ENCODE data around the gene RSPO3.

RSPO3 gene

GRCh38 chr6:127164565-127164964 lies 46.1 kb downstream of the RSPO3 start:
- DNase-seq, result no peak

DNA sequence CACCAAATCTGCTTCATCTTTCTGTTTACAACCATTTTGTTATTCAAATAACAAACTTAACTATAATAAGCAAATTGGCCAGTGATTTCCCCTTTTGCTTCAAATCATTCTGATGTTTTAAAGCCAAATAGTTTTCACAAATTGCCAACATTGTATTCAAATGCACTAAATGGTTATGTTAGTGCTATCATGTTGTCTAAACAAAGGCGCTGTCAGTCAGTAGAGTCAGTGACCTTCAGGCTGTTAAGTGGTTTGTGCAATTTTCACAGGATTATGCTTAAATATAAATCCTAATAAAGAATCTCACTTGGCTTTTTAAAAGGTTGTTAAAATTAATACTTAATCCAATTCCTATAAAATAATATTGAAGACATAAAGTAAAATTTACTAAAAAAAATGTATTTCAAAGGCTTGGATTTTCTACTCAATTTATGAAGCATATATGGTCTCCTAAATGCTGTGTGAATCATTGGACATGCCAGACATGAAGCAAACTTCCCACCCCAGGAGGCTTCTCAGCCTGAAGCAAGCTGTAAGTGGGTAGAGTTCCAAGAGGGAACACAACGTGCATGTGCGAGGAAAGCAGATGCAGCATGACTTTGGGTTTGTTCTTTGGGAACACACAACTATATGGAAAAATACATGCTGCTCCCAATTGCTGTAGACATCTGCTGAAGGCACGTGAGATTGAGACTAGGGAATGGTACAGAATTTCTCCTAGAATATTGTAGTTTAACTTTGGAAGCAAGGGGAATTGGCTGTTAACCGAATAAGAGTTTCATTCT lies 54.9 kb downstream of the RSPO3 start:
- no peak for DNase-seq

- DNase-seq, result no peak
Measured at GRCh38 chr6:127176146-127176545, 57.7 kb downstream of the RSPO3 start.

GRCh38 chr6:127177030-127177922 lies 58.8 kb downstream of the RSPO3 start:
- DNase-seq, result no peak

DNA sequence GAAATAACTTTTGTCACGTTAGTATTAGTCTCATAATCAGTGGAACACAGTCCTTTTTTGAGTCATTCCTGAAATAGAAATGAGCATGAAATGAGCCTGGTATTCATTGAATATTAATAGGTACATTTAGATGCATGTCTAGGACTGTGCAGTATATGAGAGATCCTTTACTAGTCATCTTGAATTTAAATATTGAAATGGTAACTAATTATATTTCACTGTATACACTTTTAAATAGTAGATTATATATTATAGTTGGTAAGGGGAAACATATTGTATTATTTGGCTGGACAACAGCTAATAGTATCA lies 59.4 kb downstream of the RSPO3 start:
- no peak for DNase-seq

GRCh38 chr6:127178746-127179145 lies 60.3 kb downstream of the RSPO3 start:
- no peak for DNase-seq

DNA sequence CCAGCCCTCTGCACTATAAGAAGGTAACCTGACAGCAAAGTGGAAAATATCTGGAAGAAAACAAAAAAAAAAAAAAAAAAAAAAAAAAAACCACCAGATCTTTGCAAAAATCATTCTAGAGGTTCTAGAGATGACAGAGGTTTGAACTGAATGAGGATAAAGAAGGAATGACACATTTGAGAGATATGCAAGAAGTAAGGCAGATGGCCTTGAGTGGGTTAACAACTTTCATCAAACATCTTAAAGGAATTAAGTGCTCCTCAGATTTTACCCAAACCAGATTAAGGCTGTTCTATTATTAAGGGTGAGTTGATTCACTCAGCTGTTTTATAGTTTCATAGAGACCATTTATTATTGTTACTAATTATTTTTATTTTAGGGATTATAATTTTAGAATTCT lies 62.0 kb downstream of the RSPO3 start:
- DNase-seq, result no peak

DNA sequence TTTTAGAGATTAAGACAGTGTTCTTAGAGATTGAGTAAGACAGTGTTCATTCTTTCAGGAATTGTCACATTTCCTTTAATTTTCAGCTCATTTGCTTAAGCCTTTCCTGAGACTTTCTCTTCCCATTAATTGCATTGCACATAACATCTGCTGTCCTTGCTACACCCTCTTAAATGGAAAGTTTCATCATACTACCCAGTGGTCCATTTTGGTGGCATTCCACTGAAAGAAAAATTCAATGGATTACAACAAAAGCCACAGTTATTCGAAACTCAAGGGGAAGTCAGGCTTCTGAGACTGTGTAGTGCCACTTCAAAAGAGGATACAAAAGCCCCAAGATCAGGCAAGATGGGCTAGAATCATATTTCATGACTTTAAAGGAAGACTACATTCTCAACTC lies 64.0 kb downstream of the RSPO3 start:
- no peak for DNase-seq

GRCh38 chr6:127185437-127185995 lies 67.0 kb downstream of the RSPO3 start:
- DNase-seq, result no peak

GRCh38 chr6:127186889-127187288 lies 68.4 kb downstream of the RSPO3 start:
- DNase-seq, result no peak

DNA sequence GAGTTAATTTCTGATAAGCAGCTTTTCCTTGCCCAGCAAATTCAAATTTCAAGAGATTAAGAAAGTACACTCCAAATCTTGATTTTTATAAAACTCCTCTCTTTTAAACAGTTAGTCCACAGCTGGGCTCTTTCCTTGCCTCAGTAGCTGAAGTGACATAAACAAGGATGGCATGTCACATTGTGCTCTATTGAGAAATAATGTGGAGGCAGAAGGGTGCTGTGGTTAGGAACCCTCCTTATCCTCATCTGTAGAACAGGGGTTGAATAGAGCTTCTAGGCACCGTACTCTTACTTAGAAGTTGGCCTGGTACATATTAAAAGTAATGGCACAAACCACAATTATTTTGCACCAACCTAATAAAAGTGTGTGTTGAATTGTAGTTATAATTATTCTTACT lies 70.3 kb downstream of the RSPO3 start:
- no peak for DNase-seq

DNA sequence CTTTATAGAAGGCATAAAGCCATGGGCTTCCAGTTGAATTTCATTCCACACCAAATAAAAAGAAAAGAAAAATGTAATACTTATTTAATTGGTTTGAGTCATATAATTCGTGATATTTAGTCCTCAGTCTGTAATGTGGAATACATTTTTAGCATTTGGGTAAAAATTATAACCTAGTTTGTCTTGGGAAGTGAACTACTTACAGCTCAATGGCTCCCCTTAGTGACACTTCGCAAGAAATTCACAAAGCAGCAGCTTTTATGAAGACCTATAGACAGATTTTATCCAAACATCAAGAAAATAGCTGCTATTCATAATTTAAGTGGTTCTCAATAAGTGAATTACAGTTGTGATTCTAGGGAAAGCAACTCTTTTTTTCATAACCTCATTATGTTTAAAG lies 72.1 kb downstream of the RSPO3 start:
- DNase-seq, result no peak

- DNase-seq, result no peak
Measured at GRCh38 chr6:127191716-127192115, 73.2 kb downstream of the RSPO3 start.

DNA sequence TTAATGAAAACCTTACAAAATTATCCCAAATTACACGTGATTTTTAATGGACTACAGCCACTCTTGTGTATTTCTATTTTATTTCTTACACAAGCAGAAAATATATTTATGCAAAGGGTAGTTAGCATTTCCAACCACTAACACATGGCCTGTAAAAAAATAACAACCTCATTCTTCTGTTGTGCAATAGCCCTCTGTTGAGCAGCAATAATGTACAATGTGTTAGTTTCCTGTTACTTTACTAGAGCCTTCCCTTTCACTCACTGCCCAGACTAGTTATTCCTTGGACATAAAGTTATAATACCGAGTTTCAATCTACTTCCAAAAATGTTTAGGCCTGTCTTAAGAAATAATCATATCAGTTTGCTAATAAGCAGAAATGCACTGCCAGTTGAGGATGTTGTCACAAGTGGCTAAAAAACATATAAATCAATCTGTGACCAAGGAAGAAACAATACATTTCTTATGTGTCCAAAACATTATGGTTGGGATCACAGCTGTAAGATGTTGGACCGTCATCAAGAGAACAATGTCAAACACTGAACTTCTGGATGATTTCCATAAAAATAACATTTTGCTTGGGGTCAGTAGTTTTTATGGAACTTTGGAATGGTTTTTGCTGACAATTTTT lies 74.6 kb downstream of the RSPO3 start:
- no peak for DNase-seq

- no peak for DNase-seq
Measured at GRCh38 chr6:127195833-127196232, 77.4 kb downstream of the RSPO3 start.

- no peak for DNase-seq
Measured at GRCh38 chr6:127198549-127198948, 80.1 kb downstream of the RSPO3 start.

- no peak for DNase-seq
Measured at GRCh38 chr6:127199470-127199869, 81.0 kb downstream of the RSPO3 start.

DNA sequence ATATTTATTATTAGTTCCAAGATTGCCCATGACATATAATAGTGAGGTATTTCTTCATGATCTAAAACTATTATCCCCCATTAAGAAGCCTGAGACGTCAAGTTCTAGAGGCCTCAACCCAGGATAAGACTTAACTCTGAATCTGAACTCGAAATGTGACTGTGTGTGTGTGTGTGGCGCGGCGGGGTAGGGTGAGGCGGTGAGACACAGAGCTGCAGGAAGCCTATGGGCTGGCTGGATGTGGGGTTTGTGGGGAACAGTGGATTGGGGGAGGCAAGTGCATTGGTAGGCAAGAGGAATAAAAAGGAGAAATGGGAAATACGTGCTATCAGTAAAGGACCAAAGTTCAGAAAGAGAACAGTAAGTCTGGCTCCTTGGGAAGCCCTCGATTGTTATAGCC lies 81.6 kb downstream of the RSPO3 start:
- no peak for DNase-seq

DNA sequence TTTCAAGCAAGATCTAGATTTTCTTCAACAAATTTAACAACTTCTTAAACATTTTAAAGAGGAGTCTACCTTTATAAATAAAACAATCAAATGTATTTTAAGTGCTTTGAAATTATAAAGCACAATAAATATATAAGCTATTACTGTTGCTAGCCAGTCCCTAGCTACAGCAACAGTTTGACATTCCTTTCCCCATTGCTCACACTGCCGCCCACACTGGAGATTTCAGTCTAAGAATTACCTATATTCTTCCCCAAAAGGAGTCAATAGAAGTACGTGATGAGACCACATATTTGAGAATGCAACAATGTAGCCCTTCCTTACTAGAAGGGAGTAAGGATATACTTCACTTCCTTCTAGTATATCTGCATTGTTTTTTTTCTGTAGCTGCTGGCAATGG lies 82.8 kb downstream of the RSPO3 start:
- no peak for DNase-seq

- no peak for DNase-seq
Measured at GRCh38 chr6:127202676-127203075, 84.2 kb downstream of the RSPO3 start.

- no peak for DNase-seq
Measured at GRCh38 chr6:127204281-127204680, 85.8 kb downstream of the RSPO3 start.

GRCh38 chr6:127205036-127205435 lies 86.6 kb downstream of the RSPO3 start:
- DNase-seq, result no peak

- no peak for DNase-seq
Measured at GRCh38 chr6:127206531-127207095, 88.1 kb downstream of the RSPO3 start.
